Epithelial cell of proximal tubule (primary cell): ENCODE measurements around the gene ALG5. TPM values are rescaled to one million over a fixed set of nuclear protein-coding genes. Genes with fewer than 3 reads are reported as not detected.

Source experiments
- DNase-seq: peaks from one replicate; pipeline ENCODE4 v3.0.0-alpha.2; 2011; ENCODE audit warnings: low read depth
- H3K4me3 ChIP-seq: 2 replicates; pipeline ENCODE4 v1.5.1; 2011; ENCODE audit warnings: low read depth, mild to moderate bottlenecking, low read length
- total RNA-seq: library from RNA; depleted of rRNA; stranded (reverse); fragments of >200 nt; gene quantifications from 2 replicates; pipeline ENCODE4 v1.2.3, GENCODE V29; 2015
- TF ChIP-seq, protein P1 (sequence below): conservative IDR thresholded peaks from 2 replicates; pipeline ENCODE4 v1.5.1; 2012; ENCODE audit warnings: low read depth, mild to moderate bottlenecking, low read length

ALG5 gene
- total RNA-seq, 1 donor from 2014 or later: 26.3 TPM

DNA sequence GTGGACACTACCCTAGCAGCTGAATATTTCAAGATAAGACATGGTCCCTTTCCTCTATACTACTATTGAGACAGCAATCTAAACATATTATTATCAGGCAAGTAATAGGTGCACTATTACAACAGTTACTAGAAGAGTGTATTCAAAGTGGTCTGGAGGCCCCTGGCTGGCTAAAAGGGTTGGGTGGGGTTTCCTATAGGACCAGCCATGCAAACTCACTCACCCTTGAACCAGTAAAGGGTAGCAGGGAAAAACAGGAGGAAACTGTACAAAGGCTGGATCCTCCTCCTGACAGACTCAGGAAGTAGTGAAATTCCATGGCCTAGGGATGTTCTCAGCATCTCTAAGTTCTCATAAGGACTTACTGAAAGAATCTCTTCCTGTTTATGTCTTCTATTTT lies 86.8 kb downstream of the ALG5 start:
- no peak overlapping the region for H3K4me3 ChIP-seq
- DNase-seq: no peak
- TF ChIP-seq, protein P1, sequence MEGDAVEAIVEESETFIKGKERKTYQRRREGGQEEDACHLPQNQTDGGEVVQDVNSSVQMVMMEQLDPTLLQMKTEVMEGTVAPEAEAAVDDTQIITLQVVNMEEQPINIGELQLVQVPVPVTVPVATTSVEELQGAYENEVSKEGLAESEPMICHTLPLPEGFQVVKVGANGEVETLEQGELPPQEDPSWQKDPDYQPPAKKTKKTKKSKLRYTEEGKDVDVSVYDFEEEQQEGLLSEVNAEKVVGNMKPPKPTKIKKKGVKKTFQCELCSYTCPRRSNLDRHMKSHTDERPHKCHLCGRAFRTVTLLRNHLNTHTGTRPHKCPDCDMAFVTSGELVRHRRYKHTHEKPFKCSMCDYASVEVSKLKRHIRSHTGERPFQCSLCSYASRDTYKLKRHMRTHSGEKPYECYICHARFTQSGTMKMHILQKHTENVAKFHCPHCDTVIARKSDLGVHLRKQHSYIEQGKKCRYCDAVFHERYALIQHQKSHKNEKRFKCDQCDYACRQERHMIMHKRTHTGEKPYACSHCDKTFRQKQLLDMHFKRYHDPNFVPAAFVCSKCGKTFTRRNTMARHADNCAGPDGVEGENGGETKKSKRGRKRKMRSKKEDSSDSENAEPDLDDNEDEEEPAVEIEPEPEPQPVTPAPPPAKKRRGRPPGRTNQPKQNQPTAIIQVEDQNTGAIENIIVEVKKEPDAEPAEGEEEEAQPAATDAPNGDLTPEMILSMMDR: no peak

- TF ChIP-seq, protein P1: no peak
These were observed 88.6 kb downstream of the ALG5 start for GRCh38 chr13:36910545-36910944.

GRCh38 chr13:36907821-36908220 lies 91.3 kb downstream of the ALG5 start:
- no peak overlapping the region for H3K4me3 ChIP-seq
- TF ChIP-seq, protein P1: no peak
- no peak for DNase-seq

More at GRCh38 chr13:36910545-36910944, 88.6 kb downstream of the ALG5 start:
- H3K4me3 ChIP-seq: no peak overlapping the region
- no peak for DNase-seq

DNA sequence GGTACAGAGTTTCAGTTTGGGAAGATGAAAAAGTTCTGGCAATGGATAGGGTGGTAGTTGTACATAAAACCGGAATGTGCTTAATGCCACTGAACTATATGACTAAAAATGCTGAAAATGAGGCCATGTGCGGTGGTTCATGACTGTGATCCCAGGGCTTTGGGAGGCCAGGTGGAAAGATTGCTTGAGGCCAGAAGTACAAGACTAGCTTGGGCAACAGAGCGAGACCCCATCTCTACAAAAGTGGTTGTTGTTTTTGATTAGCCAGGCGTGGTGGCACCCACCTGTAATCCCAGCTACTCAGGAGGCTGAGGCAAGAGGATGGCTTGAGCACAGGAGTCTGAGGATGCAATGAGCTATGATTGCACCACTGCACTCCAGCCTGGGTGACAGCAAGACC lies 91.9 kb downstream of the ALG5 start:
- no peak overlapping the region for H3K4me3 ChIP-seq
- TF ChIP-seq, protein P1: no peak
- peak; percentile 9 for DNase-seq

DNA sequence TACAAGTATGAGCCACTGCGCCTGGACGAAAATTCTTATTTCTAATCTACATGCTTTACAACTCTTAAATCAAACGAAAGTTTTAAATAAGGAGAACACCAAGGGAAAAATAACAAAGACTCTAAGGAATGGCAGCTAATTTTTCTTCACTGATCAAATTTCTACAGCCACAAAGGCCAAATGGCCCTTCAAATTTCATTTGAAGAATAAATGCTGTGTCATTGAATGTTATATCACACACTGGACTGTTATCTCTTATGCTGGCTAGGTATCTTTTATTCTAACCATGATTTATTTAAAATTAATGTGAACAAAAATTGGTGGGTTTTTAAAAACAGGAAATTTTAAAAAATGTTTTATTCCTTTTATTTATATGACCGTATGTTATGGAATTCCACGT lies 93.2 kb downstream of the ALG5 start:
- no peak overlapping the region for H3K4me3 ChIP-seq
- no peak for DNase-seq
- TF ChIP-seq, protein P1: no peak

DNA sequence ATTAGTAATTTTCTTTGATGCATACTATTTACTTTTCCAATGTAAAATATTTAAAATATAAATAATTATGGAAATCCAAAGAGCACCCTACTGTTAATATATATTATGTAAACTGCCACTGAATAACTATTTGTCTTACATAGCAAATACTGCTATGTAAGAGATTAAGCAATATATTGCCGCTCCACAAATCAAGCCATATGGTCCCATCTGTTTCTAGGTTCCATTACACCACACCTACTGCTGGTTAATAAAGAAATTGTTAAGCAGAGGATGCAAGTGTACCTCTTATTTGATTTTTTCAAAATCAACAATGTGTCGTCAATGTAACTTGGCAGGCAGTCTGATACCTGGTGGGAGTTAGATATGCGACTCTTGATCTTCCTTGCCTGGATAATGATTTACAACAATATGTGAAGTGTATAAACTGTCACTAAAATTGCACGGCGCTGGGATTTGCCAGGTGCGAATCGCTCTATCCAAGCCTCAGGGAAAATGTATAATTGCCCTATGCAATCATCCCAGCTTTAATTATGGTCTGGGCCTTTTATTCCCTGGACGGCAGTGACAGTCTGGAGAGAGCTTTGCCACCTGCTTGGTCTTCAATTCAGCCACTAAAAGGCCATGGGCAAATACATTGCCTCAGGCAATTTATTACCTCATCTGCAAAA lies 95.1 kb downstream of the ALG5 start:
- TF ChIP-seq, protein P1: no peak
- no peak for DNase-seq
- no peak overlapping the region for H3K4me3 ChIP-seq

Other genes starting within 250 kb of the ALG5 start
- gene RFXAP, start 180.1 kb downstream of the ALG5 start, total RNA-seq: 2.1 and 2.7 TPM in 2 replicates
- gene SMAD9, start 79.1 kb downstream of the ALG5 start, total RNA-seq: 0.80 and 4.8 TPM in 2 replicates
- gene EXOSC8, start 1.4 kb upstream of the ALG5 start, total RNA-seq: 68.1 and 92.8 TPM in 2 replicates
- 40.7 and 41.4 TPM in 2 replicates for gene SUPT20H, start 60.3 kb upstream of the ALG5 start, total RNA-seq
- not detected in 2 replicates for gene CSNK1A1L, start 106.3 kb upstream of the ALG5 start, total RNA-seq